HepG2 (cell line): ENCODE results near the gene BMERB1. TPM values are rescaled to one million over a fixed set of nuclear protein-coding genes. Genes with fewer than 3 reads are reported as not detected.

Experiments
- BCLAF1 ChIP-seq: fragments of 450-650 bp; IDR thresholded peaks from 2 replicates; pipeline ENCODE4 v1.6.1; 2017; ENCODE audit warnings: mild to moderate bottlenecking
- CHD4 ChIP-seq: fragments of 200-600 bp; sonication (generic); IDR thresholded peaks from 2 replicates; pipeline ENCODE4 v1.7.0; 2017; ENCODE audit warnings: mild to moderate bottlenecking, low read length, borderline replicate concordance
- GLI4 ChIP-seq: sonication (generic); formaldehyde crosslinking; IDR thresholded peaks from 2 replicates; pipeline ENCODE4 v1.5.1; 2020; ENCODE audit warnings: missing genetic modification reagents, mild to moderate bottlenecking, moderate library complexity, borderline replicate concordance
- HNRNPH1 ChIP-seq: fragments of 200-400 bp; formaldehyde crosslinking; optimal IDR thresholded peaks from 2 replicates; pipeline ENCODE3; 2017; ENCODE audit warnings: mild to moderate bottlenecking, low read depth, low read length
- JDP2 ChIP-seq: sonication (generic); formaldehyde crosslinking; IDR thresholded peaks from 2 replicates; pipeline ENCODE4 v1.8.1; 2022; ENCODE audit warnings: missing genetic modification reagents, borderline replicate concordance
- MEIS2 ChIP-seq: sonication (generic); formaldehyde crosslinking; IDR thresholded peaks from 2 replicates; pipeline ENCODE4 v1.9.0; 2021; ENCODE audit warnings: mild to moderate bottlenecking, missing genetic modification reagents
- REST ChIP-seq, 2 experiments: IDR thresholded peaks; 2 replicates each; pipeline ENCODE4 v1.6.1; 2011 to 2012; ENCODE audit warnings: low read length in 2 of 2, borderline replicate concordance in 1 of 2, low read depth in 1 of 2, mild to moderate bottlenecking in 1 of 2, moderate library complexity in 1 of 2
- RFXANK ChIP-seq: IDR thresholded peaks from 2 replicates; pipeline ENCODE4 v1.6.1; 2016
- THAP9 ChIP-seq: sonication (generic); formaldehyde crosslinking; IDR thresholded peaks from 2 replicates; pipeline ENCODE4; 2020; ENCODE audit warnings: missing genetic modification reagents, mild to moderate bottlenecking, borderline replicate concordance
- ZBTB25 ChIP-seq: IDR thresholded peaks from 2 replicates; pipeline ENCODE4 v1.6.1; 2018; ENCODE audit warnings: missing genetic modification reagents
- ZBTB46 ChIP-seq: sonication (generic); formaldehyde crosslinking; IDR thresholded peaks from 2 replicates; pipeline ENCODE4 v1.4.0; 2020; ENCODE audit warnings: mild to moderate bottlenecking, missing genetic modification reagents, borderline replicate concordance
- ZIK1 ChIP-seq: sonication (generic); formaldehyde crosslinking; IDR thresholded peaks from 2 replicates; pipeline ENCODE4 v1.5.0; 2020; ENCODE audit warnings: mild to moderate bottlenecking, low read depth, missing genetic modification reagents, borderline replicate concordance
- ZNF263 ChIP-seq: sonication (generic); formaldehyde crosslinking; IDR thresholded peaks from 2 replicates; pipeline ENCODE4 v1.4.0; 2020; ENCODE audit warnings: missing genetic modification reagents
- ZNF556 ChIP-seq: sonication (generic); formaldehyde crosslinking; IDR thresholded peaks from 2 replicates; pipeline ENCODE4 v1.4.0; 2020; ENCODE audit warnings: mild to moderate bottlenecking, missing genetic modification reagents, borderline replicate concordance
- ZNF557 ChIP-seq: sonication (generic); formaldehyde crosslinking; IDR thresholded peaks from 2 replicates; pipeline ENCODE4 v1.4.0; 2020; ENCODE audit warnings: missing genetic modification reagents
- ZNF619 ChIP-seq: sonication (generic); formaldehyde crosslinking; IDR thresholded peaks from 2 replicates; pipeline ENCODE4 v1.4.0; 2020; ENCODE audit warnings: mild to moderate bottlenecking, missing genetic modification reagents
- ZNF850 ChIP-seq: sonication (generic); formaldehyde crosslinking; conservative IDR thresholded peaks from 2 replicates; pipeline ENCODE4 v1.9.0; 2021; ENCODE audit warnings: mild to moderate bottlenecking, missing genetic modification reagents
- polyA plus RNA-seq, 8 experiments: library from polyadenylated mRNA; depleted of rRNA in 3 of 8; stranded (reverse) in 7 of 8; unstranded in 1 of 8; fragments of >200 nt; fragmentation: Illumina TruSeq in 4 of 8; extraction: Trizol in 4 of 8; gene quantifications; 2 replicates each; pipeline versions ENCODE4 v1.2.1 to v1.2.3, GENCODE V29; 2011 to 2016; ENCODE audit warnings: low read depth in 4 of 8, missing spikeins in 1 of 8, mixed read lengths in 1 of 8; ENCODE audit not compliant: insufficient read depth in 1 of 8
- total RNA-seq, 5 experiments: library from RNA; depleted of rRNA; stranded (reverse); fragments of >200 nt; fragmentation: Illumina TruSeq; extraction: Trizol; gene quantifications; 2 replicates each; pipeline ENCODE4 v1.2.3, GENCODE V29; 2016; ENCODE audit warnings: low read depth in 1 of 5

The BMERB1 gene
- total and polyA plus RNA-seq, 2 of the 13 experiments (the other 11 are each of a cell fraction or from before 2014, with no cell fraction given), result 1.4 TPM

- no peak for TF ChIP-seq ZBTB25 (CRISPR knock-in tag)
- no peak for TF ChIP-seq THAP9
- no peak for TF ChIP-seq HNRNPH1
- no peak for TF ChIP-seq ZNF556 (CRISPR knock-in tag)
- no peak for TF ChIP-seq MEIS2 (CRISPR knock-in tag)
- no peak for TF ChIP-seq BCLAF1
- TF ChIP-seq ZNF850 (CRISPR knock-in tag), result no peak
- 0 out of 2 replicates have a peak, but pooled peaks have one; percentile 20 for TF ChIP-seq ZNF263 (CRISPR knock-in tag)
- no peak for TF ChIP-seq ZIK1
- TF ChIP-seq REST (IDR thresholded peaks at IDR 0.05; ENCODE audit: borderline replicate concordance in 1 of 2, low read depth in 1 of 2, low read length in 2 of 2), result no peak
- TF ChIP-seq RFXANK (CRISPR knock-in tag), result no peak
- TF ChIP-seq ZBTB46 (CRISPR knock-in tag), result no peak
- TF ChIP-seq CHD4, result no peak
- no peak for TF ChIP-seq GLI4 (CRISPR knock-in tag)
- TF ChIP-seq ZNF557, result no peak
- TF ChIP-seq JDP2 (CRISPR knock-in tag), result no peak
- no peak for TF ChIP-seq ZNF619
These were observed 138.1 kb downstream of the BMERB1 start (continued) for GRCh38 chr16:15572329-15573001.
